Measurements from ENCODE around the gene NRTN. TPM values are rescaled to one million over a fixed set of nuclear protein-coding genes. Genes with fewer than 3 reads are reported as not detected.

NRTN gene
- total RNA-seq, 4 donors from 2014 or later: 12.9 to 53.0 (median 29.5) TPM

DNA sequence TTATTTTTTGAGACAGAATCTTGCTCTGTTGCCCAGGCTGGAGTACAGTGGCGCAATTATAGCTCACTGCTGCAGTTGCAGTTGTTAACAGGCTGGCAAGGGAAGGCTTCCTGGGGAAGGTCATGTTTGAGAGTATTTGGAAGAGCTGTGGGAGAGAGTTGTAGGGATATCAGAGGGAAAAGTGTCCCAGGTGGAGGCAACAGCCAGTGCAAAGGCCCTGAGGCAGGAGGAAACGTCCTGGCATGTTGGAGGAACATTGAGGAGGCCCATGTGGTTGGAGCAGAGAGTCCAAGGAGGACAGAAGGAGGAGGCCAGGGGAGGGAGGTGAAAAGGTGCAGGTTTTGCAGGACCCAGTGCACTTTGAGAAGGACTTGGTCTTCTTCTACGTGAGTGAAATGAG lies 11.7 kb upstream of the NRTN start:
- 81% methylated on average over 3 of the region's 3 CpGs for WGBS
- H3K27me3 ChIP-seq: no peaks in the 10 kb centered on the region
- TF ChIP-seq POLR2AphosphoS5 (IDR thresholded peaks at IDR 0.05): no peak
- TF ChIP-seq POLR2A (IDR thresholded peaks at IDR 0.05; ENCODE audit: low read depth): no peak
- TF ChIP-seq EP300 (IDR thresholded peaks at IDR 0.05): no peak
- TF ChIP-seq, protein P1, sequence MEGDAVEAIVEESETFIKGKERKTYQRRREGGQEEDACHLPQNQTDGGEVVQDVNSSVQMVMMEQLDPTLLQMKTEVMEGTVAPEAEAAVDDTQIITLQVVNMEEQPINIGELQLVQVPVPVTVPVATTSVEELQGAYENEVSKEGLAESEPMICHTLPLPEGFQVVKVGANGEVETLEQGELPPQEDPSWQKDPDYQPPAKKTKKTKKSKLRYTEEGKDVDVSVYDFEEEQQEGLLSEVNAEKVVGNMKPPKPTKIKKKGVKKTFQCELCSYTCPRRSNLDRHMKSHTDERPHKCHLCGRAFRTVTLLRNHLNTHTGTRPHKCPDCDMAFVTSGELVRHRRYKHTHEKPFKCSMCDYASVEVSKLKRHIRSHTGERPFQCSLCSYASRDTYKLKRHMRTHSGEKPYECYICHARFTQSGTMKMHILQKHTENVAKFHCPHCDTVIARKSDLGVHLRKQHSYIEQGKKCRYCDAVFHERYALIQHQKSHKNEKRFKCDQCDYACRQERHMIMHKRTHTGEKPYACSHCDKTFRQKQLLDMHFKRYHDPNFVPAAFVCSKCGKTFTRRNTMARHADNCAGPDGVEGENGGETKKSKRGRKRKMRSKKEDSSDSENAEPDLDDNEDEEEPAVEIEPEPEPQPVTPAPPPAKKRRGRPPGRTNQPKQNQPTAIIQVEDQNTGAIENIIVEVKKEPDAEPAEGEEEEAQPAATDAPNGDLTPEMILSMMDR (IDR thresholded peaks at IDR 0.05): no peak
- H3K27ac ChIP-seq (replicated peaks in 1 of 4): no peak overlapping the region
- DNase-seq (ENCODE audit: extremely low spot score): no peak
- H3K36me3 ChIP-seq: peaks cover 18 to 20% (median 19%) of the 10 kb centered on the region in 4 donors
- no peaks in the 10 kb centered on the region for H3K9me3 ChIP-seq
- intact Hi-C loops (cut with DNase I): no loop called here
- H3K4me3 ChIP-seq: no peak overlapping the region
- H3K4me1 ChIP-seq: peaks cover 7 to 12% (median 9%) of the 10 kb centered on the region in 4 donors

DNA sequence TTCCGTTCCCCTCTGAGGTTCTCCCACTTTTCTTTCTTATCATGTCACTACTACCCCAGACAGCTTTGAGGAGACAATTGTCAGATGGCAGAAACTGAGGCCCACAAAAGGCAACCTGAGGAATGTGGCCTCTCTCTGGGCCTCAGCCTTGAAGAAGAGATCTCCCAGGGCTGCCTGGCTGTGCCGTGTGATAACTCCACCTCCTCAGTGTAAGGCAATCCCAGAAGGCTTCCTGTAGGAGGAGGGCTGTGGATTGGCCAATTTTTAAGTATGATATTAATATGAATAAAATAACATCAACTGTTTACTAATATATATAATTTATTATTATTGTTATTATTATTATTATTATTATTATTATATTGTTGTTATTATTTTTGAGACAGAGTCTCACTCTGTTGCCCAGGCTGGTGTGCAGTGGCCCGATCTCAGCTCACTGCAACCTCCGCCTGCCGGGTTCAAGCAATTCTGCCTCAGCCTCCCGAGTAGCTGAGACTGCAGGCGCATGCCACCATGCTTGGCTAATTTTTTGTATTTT lies 9.4 kb upstream of the NRTN start:
- WGBS: 91% methylated on average over 7 of the region's 7 CpGs
- Histone ChIP-seq H3K4me3 (no peak overlapping the region), H3K9me3 (no peaks in the 10 kb centered on the region), H3K36me3 (no peaks in the 10 kb centered on the region), H3K4me1 (peaks cover 0 to 3% (median under 1%) of the 10 kb centered on the region in 4 donors), H3K27ac (replicated peaks in 1 of 4) (no peak overlapping the region), H3K27me3 (peaks cover 0 to 15% (median 0%) of the 10 kb centered on the region in 4 donors)
- intact Hi-C loops (cut with DNase I): no loop called here
- no peak for DNase-seq (ENCODE audit: extremely low spot score)
- TF ChIP-seq, protein P1 (IDR thresholded peaks at IDR 0.05): no peak
- no peak for TF ChIP-seq EP300 (IDR thresholded peaks at IDR 0.05)
- no peak for TF ChIP-seq POLR2A (IDR thresholded peaks at IDR 0.05; ENCODE audit: low read depth)
- no peak for TF ChIP-seq POLR2AphosphoS5 (IDR thresholded peaks at IDR 0.05)

DNA sequence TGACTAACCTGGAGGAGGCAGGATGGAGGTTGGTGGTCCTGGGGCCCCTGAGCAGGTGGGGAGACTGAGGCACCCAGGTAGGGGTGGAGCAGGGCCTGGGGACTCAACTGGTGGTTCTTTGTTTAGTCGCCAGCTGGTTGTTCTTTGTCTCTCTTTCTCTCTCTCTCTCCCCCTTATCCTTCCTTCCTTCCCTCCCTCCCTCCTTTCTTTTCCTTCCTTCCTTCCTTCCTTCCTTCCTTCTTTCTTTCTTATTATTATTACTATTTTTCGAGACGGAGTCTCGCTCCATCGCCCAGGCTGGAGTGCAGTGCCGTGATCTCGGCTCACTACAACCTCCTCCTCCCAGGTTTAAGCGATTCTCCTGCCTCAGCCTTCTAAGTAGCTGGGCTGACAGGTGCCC lies 6.6 kb upstream of the NRTN start:
- intact Hi-C loops (cut with DNase I): no loop called here
- H3K4me1 ChIP-seq: peaks cover 0 to 8% (median 5%) of the 10 kb centered on the region in 4 donors
- WGBS: 83% methylated on average over 8 of the region's 8 CpGs
- H3K9me3 ChIP-seq: no peaks in the 10 kb centered on the region
- no peak overlapping the region for H3K27ac ChIP-seq (replicated peaks in 1 of 4)
- DNase-seq (ENCODE audit: extremely low spot score): no peak
- no peak for TF ChIP-seq EP300 (IDR thresholded peaks at IDR 0.05)
- no peak for TF ChIP-seq POLR2A (IDR thresholded peaks at IDR 0.05; ENCODE audit: low read depth)
- TF ChIP-seq POLR2AphosphoS5 (IDR thresholded peaks at IDR 0.05): no peak
- TF ChIP-seq, protein P1 (IDR thresholded peaks at IDR 0.05): no peak
- H3K36me3 ChIP-seq: no peaks in the 10 kb centered on the region
- peaks cover 0 to 39% (median 3%) of the 10 kb centered on the region in 4 donors for H3K27me3 ChIP-seq
- no peak overlapping the region for H3K4me3 ChIP-seq

DNA sequence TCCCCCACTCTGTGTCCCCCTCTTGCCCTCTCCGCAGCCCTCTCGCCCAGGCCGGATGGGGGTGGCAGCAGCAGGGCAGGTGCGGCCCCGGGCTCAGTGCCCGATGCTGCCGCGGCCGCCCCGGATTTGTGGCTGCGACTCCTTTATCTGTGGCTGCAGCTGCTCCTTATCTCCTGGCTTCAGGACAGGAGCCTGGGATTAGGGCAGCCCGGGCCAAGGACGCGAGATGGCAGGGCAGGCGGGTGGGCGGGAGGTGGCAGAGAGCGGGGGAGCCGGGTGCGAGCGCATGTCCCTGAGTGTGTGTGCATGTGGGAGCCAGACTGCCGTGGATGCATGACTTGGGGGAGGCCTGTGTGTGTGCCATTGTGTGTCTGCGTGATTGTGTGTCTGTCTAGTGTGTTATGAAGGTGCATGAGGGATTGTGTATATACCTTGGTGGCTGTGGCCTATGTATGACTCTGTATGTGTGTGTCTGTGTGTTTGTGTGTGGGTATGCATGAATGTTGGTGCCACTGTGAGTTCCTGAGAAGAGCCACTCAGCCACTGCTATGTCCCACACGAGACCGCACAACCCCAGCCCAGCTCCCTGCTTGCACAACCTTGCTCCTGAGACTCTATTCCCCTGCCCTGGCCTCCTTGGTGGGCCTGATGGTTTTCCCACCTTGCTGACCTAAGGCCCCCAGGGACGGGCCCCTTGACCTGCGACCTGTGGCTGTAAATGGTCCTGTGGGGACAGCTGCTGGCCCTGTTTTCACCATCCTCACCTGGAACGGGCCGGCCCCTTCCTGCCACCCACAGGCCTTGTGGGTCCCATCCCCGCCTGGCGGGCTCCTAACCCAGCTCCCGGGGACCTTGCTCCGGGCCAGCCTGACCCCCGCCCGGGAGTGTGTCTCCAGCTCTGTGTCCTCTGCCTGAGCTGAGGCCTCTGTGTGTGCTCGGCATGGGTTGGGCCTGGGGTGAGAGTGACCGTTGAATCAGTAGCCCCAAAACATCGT lies 5.3 kb upstream of the NRTN start:
- H3K9me3 ChIP-seq: no peaks in the 10 kb centered on the region
- H3K4me3 ChIP-seq: no peak overlapping the region
- TF ChIP-seq EP300 (IDR thresholded peaks at IDR 0.05) (no peak), POLR2A (IDR thresholded peaks at IDR 0.05; ENCODE audit: low read depth) (no peak), POLR2AphosphoS5 (IDR thresholded peaks at IDR 0.05) (no peak)
- TF ChIP-seq, protein P1 (IDR thresholded peaks at IDR 0.05): no peak
- 74% methylated on average over 27 of the region's 37 CpGs for WGBS
- no peak overlapping the region for H3K27ac ChIP-seq (replicated peaks in 1 of 4)
- intact Hi-C loops (cut with DNase I): loop anchor here (10.0 kb wide), 1 partner anchor 225 kb away; no protein-coding TSS in a partner anchor
- no peaks in the 10 kb centered on the region for H3K36me3 ChIP-seq
- H3K4me1 ChIP-seq: peaks cover 13 to 21% (median 17%) of the 10 kb centered on the region in 4 donors
- no peak for DNase-seq (ENCODE audit: extremely low spot score)
- H3K27me3 ChIP-seq: peaks cover 0 to 51% (median 5%) of the 10 kb centered on the region in 4 donors
